Measurements from ENCODE around the gene PPP1R26. TPM values are rescaled to one million over a fixed set of nuclear protein-coding genes. Genes with fewer than 3 reads are reported as not detected.

Gene PPP1R26
- total RNA-seq, 1 donor from 2014 or later, result 50.2 TPM

DNA sequence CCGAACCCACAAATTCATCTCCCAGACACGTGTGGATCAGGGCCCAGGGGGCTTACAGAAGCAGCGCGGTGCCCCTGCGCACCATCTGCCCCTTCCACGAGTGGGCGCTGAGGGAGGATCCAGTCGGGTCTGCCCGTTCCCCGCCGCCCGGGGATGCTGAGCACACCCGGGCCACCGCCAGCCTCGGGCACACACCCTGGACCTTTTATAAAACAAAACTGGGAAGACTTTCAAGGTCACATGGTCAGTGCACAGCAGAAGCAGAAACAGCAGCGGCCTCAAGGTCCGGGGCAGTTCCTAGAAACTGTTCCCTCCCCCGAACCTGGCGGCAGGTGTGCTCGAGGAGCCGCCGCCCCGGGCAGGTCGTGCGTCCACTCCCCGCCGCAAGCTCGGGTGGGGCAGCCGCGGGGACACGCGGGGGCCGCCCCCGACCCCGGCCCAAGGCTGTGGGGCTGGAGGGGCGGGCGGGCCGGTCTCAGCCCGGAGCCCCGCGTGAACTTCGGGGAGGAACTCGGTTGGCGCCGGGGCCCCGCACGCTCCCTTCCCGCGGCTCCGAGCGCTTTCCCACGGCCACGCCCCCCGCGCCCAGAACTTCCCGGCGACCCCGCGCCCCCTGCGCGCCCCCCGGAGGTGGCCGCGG, 633 bp upstream of the PPP1R26 start:
- no peaks in the 10 kb centered on the region for H3K36me3 Mint-ChIP-seq (ENCODE audit: insufficient read depth)
- DNase-seq (ENCODE audit: low spot score, unreplicated experiment), result peak; percentile 38
- peak overlapping the region; percentile 81 for H3K4me3 Mint-ChIP-seq (ENCODE audit: low read depth)
- H3K4me1 Mint-ChIP-seq (ENCODE audit: low read depth), result peaks cover 11% of the 10 kb centered on the region
- H3K27ac Mint-ChIP-seq, result peak overlapping the region; percentile 96
- TF ChIP-seq CTCF (IDR thresholded peaks at IDR 0.05; ENCODE audit: unreplicated experiment), result peak; percentile 30
- no peaks in the 10 kb centered on the region for H3K9me3 Mint-ChIP-seq (ENCODE audit: low read depth)
- no peaks in the 10 kb centered on the region for H3K27me3 Mint-ChIP-seq

DNA sequence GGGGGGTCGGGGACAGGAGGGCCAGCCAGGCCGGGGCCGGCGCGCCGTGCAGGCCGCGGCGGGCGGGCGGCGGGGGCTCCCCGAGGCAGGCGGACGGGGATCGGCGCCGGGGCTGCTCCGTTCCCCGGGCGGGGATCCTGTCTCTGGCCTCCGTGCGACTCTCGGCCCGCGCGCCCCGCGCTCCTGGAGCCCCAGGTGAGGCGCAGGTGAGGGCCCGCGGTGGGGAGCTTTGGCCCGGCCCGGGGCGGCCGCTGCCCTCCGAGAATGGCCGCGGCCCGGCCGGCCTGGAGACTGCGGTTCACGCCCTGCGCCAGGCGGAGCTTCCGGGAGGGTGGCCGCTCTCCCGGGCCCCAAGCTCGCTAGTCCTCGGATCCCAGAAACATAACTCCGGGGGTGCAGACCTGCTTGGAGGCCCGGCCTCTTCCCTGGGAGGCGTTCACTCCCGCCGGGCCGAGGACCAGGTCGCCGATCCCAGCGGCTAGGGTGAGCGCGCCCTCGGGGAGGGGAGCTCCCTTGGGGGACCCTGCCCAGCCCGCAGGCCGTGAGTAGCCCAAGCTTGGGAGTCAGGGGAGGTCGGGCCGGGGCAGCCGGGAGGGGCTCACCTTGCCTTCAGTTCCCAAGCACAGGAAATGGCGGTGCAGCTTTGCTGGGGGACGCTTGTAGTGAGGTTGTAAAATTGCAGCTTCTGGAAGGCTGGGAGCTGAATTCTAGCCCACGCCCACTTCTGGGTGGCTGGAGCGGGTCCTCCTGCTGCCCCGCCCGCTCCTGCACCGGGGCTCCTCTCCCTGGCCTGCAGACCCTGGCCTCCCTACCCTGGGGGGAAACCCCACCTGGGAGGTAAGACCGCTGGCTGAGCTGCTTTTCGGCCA, 723 bp downstream of the PPP1R26 start:
- Mint-ChIP-seq H3K9me3 (ENCODE audit: low read depth) (no peaks in the 10 kb centered on the region), H3K4me3 (ENCODE audit: low read depth) (peak overlapping the region; percentile 74), H3K27ac (peak overlapping the region; percentile 83), H3K27me3 (no peaks in the 10 kb centered on the region), H3K4me1 (ENCODE audit: low read depth) (peaks cover 7% of the 10 kb centered on the region), H3K36me3 (ENCODE audit: insufficient read depth) (peaks cover 4% of the 10 kb centered on the region)
- DNase-seq (ENCODE audit: low spot score, unreplicated experiment), result no peak
- TF ChIP-seq CTCF (IDR thresholded peaks at IDR 0.05; ENCODE audit: unreplicated experiment), result no peak

GRCh38 chr9:135480940-135481310, 1.3 kb downstream of the PPP1R26 start:
- Mint-ChIP-seq H3K27ac (peak overlapping the region; percentile 83), H3K4me1 (ENCODE audit: low read depth) (peaks cover 7% of the 10 kb centered on the region), H3K9me3 (ENCODE audit: low read depth) (no peaks in the 10 kb centered on the region), H3K4me3 (ENCODE audit: low read depth) (peak overlapping the region; percentile 74), H3K36me3 (ENCODE audit: insufficient read depth) (peaks cover 4% of the 10 kb centered on the region), H3K27me3 (no peaks in the 10 kb centered on the region)
- DNase-seq (ENCODE audit: low spot score, unreplicated experiment), result no peak
- TF ChIP-seq CTCF (IDR thresholded peaks at IDR 0.05; ENCODE audit: unreplicated experiment), result no peak

GRCh38 chr9:135482015-135482754, 2.6 kb downstream of the PPP1R26 start:
- no peak for DNase-seq (ENCODE audit: low spot score, unreplicated experiment)
- peaks cover 4% of the 10 kb centered on the region for H3K36me3 Mint-ChIP-seq (ENCODE audit: insufficient read depth)
- peaks cover 7% of the 10 kb centered on the region for H3K4me1 Mint-ChIP-seq (ENCODE audit: low read depth)
- TF ChIP-seq CTCF (IDR thresholded peaks at IDR 0.05; ENCODE audit: unreplicated experiment), result no peak
- no peak overlapping the region for H3K27ac Mint-ChIP-seq
- no peaks in the 10 kb centered on the region for H3K27me3 Mint-ChIP-seq
- no peaks in the 10 kb centered on the region for H3K9me3 Mint-ChIP-seq (ENCODE audit: low read depth)
- H3K4me3 Mint-ChIP-seq (ENCODE audit: low read depth), result peak overlapping the region; percentile 47

Measured in progenitor cell of endocrine pancreas (in vitro differentiated cells).